Measurements from ENCODE around the gene SUPT6H.

- TF ChIP-seq EZH2phosphoT487 (IDR thresholded peaks at IDR 0.05; ENCODE audit: insufficient read depth, low read depth) = no peak
- no peak for TF ChIP-seq EZH2 (IDR thresholded peaks at IDR 0.05; ENCODE audit: insufficient read depth, poor library complexity, severe bottlenecking)
Measured at GRCh38 chr17:28693869-28694268, 31.9 kb downstream of the SUPT6H start.
